ENCODE measurements around the gene EOLA2. TPM values are rescaled to one million over a fixed set of nuclear protein-coding genes. Genes with fewer than 3 reads are reported as not detected.

Gene EOLA2
- total and polyA plus RNA-seq, 10 of the 15 experiments (the other 5 are each of a cell fraction or from before 2014, with no cell fraction given) = 23.9 to 55.8 (median 41.4) TPM

- TF ChIP-seq YY1 (IDR thresholded peaks at IDR 0.05; ENCODE audit: low read depth, low read length) = 0 out of 2 replicates have a peak, but pooled peaks have one; percentile 55
- TF ChIP-seq FOXM1 (IDR thresholded peaks at IDR 0.05; ENCODE audit: low read depth, low read length) = no peak
- TF ChIP-seq, protein P1, sequence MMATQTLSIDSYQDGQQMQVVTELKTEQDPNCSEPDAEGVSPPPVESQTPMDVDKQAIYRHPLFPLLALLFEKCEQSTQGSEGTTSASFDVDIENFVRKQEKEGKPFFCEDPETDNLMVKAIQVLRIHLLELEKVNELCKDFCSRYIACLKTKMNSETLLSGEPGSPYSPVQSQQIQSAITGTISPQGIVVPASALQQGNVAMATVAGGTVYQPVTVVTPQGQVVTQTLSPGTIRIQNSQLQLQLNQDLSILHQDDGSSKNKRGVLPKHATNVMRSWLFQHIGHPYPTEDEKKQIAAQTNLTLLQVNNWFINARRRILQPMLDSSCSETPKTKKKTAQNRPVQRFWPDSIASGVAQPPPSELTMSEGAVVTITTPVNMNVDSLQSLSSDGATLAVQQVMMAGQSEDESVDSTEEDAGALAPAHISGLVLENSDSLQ (IDR thresholded peaks at IDR 0.05) = no peak
- TF ChIP-seq ZSCAN29 (IDR thresholded peaks at IDR 0.05) = no peak
- TF ChIP-seq POLR2A (IDR thresholded peaks at IDR 0.05; ENCODE audit: low read depth, low read length) = peak; percentile 88
- TF ChIP-seq TARDBP (IDR thresholded peaks at IDR 0.05; ENCODE audit: borderline replicate concordance) = no peak
- TF ChIP-seq BCLAF1 (IDR thresholded peaks at IDR 0.05) = no peak
- no peak for TF ChIP-seq E2F4 (IDR thresholded peaks at IDR 0.05; ENCODE audit: low read depth, low read length)
- no peak for TF ChIP-seq EGR1 (IDR thresholded peaks at IDR 0.05; ENCODE audit: borderline replicate concordance in 1 of 2, low read depth in 2 of 2, low read length in 2 of 2)
- TF ChIP-seq SMAD5 (IDR thresholded peaks at IDR 0.05; ENCODE audit: low read depth) = no peak
- TF ChIP-seq, protein P2, sequence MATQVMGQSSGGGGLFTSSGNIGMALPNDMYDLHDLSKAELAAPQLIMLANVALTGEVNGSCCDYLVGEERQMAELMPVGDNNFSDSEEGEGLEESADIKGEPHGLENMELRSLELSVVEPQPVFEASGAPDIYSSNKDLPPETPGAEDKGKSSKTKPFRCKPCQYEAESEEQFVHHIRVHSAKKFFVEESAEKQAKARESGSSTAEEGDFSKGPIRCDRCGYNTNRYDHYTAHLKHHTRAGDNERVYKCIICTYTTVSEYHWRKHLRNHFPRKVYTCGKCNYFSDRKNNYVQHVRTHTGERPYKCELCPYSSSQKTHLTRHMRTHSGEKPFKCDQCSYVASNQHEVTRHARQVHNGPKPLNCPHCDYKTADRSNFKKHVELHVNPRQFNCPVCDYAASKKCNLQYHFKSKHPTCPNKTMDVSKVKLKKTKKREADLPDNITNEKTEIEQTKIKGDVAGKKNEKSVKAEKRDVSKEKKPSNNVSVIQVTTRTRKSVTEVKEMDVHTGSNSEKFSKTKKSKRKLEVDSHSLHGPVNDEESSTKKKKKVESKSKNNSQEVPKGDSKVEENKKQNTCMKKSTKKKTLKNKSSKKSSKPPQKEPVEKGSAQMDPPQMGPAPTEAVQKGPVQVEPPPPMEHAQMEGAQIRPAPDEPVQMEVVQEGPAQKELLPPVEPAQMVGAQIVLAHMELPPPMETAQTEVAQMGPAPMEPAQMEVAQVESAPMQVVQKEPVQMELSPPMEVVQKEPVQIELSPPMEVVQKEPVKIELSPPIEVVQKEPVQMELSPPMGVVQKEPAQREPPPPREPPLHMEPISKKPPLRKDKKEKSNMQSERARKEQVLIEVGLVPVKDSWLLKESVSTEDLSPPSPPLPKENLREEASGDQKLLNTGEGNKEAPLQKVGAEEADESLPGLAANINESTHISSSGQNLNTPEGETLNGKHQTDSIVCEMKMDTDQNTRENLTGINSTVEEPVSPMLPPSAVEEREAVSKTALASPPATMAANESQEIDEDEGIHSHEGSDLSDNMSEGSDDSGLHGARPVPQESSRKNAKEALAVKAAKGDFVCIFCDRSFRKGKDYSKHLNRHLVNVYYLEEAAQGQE (IDR thresholded peaks at IDR 0.05; ENCODE audit: low read depth, low read length) = no peak
- TF ChIP-seq CEBPZ (IDR thresholded peaks at IDR 0.05; ENCODE audit: low read depth, low read length) = no peak
Measured at GRCh38 chrX:149937871-149938426, 342 bp downstream of the EOLA2 start (continued).

All from GM12878 (cell line).